Activated T-cell treated with anti-CD3 and anti-CD28 coated beads for 48 hours (primary cell): Measurements from ENCODE around the gene TOM1L2.
A peak's percentile ranks its signal among the peaks of the same experiment; 100 is the strongest.

ENCODE experiments used
- DNase-seq: peaks from one replicate; pipeline ENCODE4 v3.0.0-alpha.2; 2020; ENCODE audit warnings: low read depth

Gene TOM1L2

DNA sequence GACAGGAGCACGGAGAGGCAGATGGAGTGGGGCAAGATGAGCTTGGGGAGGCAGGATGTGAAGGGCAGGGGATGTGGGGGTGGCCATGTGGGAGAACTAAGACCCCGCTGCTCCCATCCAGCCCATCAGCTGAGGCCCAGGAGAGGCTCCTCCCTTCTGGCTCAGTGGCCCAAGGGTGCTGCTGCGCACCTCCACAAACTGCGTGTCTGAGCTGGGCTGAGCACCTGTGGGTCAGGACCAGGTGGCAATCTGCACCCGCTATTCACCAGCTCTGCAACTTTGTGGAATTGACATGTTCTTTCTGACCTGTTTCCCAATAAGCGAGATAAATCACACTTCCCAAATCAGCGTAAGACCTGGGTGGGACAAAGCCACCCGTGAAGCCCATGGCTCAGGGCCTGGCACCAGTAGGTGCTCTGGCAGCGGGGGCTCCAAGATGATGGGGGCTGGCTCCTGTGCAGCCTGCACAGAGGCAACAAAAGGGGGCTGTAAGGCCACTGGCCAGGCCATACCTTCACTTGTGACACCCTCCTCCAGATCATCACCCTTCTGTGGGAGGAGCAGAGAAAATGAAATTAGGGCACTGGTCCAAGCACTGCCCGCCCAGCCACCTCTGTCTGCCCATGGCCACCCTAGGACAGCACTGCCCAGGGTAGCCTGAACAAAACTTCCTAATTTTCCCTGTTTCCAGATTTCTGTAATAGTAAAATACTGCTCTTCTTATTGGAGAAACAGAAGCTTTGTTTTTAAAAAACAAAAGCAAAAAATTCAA lies 123.7 kb downstream of the TOM1L2 start:
- DNase-seq, result no peak

DNA sequence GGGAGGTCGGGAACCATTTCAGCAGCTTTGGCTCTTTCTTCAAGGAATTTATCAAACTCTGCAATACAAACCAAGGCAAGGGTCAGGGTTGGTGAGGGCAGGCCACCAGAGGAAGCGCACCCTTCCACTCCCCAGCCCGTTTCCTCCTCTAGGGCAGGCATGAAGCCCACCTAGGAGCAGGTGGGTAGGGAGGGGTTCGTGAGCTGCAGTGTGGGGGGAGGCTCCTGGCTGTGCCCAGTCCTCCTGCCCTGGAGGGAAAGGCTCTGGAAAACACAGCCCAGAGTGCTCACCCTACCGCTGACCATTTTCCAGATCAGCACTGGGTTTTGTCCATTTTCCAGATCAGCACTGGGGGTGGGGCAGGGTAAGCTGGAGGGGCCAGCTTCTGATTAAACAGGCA lies 124.5 kb downstream of the TOM1L2 start:
- no peak for DNase-seq

DNA sequence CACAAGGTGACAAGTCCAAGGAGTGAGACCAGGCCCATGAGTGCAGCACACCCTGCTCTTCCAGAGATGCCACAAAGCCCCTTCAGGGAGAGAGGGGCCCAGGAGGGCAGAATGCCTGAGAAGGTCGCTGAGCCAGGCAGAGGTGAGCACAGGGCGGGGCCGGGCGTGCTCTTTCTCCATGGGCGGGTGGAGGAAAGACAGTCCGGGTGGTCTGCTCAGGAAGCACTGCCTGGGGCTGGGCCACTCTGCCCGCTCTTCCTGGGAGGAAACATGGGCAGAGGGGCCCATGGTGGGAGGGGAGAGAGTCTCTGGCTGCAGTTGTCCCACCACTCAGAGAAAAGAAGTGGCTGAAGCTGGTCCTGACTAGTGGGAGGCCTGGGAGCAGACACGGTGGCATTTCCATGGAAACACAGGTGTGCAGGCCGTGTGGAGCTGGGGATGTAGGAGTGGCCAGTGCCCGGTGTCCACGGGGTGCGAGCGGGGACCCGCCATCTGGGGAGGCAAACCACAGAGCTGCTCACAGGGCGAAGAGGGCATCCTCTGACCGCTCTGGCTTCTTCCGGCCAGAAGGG lies 125.0 kb downstream of the TOM1L2 start:
- DNase-seq, result no peak

DNA sequence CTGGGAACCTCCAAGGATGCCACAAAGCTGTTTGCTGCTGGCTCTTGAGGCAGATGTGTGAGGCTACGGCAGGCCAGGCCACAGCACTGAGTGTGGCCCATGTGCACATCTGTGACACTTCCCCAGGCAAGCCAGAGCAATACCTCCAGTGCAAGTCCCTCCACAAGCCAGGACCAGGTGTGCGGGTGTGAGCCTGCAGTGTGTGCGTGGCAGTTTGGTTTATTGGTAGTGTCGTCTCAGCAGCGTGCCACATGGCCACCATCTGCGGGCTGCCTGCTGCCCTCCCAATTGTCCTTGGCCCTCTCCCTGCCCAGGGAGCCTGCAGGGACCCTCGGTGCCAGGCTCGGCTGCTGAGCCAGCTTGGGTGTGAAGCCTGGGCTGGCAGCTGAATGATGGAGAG lies 125.6 kb downstream of the TOM1L2 start:
- no peak for DNase-seq

DNA sequence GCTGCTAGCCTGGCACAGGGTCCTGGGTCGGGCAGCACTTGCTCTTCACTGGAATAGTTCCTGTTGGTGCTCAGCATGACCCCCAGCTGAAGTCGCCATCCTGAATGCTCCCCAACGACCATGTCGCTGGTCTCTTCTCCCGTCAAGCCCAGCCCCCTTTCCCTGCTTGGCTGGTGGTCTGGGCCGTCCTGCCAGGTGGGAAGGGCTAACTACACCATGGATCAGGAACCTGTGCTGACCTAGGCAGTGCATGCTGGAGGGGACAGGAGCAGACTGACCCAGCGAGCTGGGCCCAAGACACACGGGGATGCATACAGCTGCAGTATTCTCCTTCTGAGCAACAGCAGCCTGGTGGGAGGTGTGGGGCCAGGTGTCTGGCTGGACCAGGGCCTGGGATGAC lies 126.2 kb downstream of the TOM1L2 start:
- no peak for DNase-seq

DNA sequence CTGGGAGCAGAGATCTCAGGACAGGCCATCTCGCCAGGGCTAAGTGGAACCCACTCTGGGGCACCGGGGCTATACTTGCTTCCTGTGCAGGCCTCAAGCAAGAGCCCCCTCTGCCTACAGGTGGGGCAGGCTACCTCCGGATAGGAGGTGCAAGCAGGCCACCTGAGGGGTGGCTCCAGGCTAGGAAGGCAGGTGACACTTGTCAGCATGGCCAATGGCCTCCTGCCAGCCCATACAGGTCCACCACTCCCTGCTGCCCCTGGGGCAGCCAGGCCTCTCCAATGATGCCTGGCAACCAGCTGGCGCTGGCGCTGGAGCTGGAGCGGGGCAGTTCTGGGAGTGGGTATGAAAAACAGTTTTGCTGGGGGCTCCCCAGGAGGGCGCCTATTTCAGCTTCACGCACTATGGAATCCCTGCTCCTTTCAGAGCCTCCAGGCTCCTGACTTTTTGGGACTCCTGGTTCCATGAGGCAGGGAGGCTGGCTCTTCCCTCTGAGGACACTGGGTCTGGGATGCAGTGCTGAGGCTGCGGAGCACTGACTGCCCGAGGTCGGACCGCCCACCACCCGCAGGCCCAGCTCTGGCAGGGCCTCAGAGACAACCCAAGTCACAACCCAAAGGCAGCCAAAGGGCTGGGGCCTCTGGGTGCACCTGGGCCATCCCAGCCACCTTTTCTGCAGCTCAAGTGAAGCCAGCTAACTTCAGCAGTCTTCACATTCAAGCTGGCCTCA lies 127.0 kb downstream of the TOM1L2 start:
- no peak for DNase-seq

DNA sequence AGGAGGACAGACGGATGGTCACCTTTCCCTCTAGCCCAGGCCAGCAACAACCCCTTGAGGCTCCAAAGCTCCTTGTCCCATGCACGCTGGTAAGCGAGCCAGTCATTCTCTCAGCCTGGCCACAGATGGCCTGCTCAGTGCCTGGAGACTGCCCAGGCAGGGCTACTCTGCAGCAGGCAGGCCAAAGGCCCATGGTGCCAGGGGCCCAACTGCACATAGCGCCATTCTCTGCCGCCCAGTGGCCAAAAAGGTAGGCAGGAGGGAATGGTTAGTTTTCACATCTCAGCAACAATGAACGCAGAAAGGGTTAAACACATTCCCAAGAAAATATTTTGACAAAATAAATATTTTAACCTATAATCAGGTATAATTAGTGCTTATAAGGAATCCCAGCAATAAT lies 127.7 kb downstream of the TOM1L2 start:
- no peak for DNase-seq

DNA sequence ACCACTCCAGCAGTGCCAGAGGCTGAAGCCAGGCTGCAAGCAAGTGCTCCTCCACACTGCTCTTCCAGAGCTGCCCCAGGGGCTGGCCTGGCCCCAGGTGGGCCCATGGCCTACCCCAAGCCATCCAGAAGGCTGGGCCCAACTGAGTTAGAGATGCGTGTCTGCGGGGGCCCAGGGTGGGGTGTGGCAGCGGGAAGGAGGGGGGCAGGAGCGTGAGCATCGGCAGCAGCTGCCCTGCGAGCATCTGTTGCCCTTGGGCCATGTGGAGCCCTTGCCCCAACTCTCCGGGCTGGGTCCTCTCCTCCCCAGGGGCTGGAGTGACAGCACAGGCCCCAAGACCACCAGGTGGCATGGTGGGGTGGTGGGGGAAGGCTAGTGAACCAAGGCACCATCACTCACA lies 128.1 kb downstream of the TOM1L2 start:
- DNase-seq, result no peak

DNA sequence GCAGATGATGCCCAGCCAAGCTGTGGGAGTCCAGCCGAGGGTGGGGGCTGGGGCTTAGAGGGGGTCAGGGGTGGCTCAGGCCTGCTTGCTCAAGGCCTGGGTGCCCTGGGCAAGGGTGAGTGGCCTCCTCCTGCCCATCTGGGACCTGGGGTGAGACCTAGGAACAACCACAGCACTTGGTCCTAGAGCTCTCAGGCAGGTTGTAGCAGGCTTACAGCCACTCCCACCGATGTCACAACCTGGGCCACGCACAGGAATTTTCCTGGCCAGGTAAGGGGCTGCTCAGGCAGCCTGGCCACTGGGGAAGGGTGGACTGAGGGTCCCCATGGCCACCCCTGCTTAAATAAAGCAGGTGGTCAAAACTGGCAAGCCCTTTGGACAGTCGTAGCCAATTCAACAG lies 129.1 kb downstream of the TOM1L2 start:
- DNase-seq, result no peak

DNA sequence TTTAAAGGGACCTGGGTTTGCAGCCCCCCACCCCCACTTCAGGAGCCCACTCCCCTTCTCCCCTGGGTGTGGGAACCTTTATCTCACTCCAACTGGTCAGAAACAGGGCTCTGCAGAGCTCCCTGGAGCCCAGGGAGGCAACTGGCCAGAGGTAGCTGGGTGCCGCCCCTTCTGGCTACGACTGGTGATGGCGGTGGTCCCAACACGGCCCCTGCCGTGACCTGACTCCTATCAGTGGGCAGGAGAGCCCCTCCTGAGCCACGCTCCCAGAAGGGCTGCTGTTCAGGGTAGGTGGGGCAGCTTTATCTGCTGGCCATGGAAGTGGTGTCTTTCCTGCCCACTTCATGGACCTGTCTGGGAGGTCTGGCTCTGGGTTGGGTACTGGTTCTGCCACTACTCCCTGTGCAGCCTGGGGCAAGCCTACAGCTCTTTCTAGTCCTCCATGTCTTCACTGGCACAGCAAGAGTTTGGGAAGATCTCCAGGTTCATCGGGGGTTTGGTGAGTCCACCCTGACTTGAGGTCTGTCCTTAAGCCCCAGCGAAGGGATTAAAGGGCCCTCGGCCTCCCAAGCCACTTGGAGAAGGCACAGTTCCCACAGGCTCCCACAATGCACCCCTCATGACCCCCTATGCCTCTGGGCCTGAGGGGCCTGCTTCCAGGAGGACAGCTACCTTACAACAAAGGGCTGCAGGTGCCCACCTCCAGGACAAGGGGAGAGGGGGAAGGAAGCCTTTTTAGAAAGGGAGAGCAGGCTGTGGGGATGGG lies 129.9 kb downstream of the TOM1L2 start:
- no peak for DNase-seq

DNA sequence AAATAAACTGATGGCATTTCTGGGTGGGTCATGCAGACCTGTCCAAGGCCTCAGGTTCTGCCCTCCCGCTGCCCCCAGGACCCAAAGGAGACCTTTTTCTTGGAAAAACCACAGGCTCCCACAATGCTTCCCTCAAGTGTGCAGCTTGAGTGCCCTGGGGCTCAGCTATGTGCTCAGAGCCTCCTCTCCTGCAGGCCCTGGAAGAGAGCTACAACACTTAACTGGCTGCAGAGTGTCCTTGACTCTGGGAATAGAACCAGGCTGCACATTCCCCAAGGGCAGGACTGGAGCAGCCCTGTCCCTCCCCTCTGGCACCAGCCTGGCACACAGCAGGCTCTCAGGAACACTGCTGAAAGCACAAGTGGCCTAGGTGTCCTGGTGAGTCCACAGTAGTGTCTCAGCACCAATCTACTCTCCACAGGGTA lies 130.6 kb downstream of the TOM1L2 start:
- DNase-seq, result no peak

DNA sequence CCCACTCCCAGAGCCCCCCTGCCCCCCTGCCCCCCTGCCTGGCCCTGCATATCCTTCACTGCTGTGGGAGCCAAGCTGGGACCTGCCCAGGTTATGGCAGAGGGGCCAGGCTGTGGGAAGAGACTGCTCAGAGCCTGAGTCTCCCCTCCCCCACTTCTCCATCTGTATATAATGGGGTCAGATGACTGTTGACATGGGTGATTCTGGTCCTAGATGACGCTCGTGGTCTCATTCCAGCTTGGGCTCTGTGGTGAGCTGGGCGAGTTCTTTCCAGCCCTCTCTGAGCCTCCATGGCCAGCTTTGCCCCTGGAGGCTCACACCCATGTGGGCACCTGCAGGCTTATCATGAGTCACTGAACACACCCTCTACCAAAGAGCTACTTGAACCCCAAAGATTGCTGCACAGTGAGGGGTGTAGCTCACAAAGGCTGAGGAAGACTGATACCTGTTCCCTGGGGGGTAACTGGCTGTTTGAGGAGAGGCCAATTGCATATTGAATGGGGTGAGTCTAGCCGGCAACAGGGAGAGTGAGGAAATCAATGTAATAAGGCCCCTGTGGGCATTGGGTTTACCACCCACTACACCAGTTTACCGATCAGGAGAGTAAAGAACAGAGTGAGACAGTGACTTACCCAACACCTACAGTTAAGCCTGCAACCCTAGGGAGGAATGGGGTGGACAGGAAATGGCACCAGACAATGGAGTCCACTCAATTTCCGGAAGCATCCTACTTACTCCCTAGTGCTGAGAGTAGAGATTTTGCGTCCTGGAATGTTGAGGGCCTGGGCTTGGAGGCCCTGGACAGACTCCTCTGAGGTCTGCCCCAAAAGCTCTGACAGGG lies 131.2 kb downstream of the TOM1L2 start:
- no peak for DNase-seq

DNA sequence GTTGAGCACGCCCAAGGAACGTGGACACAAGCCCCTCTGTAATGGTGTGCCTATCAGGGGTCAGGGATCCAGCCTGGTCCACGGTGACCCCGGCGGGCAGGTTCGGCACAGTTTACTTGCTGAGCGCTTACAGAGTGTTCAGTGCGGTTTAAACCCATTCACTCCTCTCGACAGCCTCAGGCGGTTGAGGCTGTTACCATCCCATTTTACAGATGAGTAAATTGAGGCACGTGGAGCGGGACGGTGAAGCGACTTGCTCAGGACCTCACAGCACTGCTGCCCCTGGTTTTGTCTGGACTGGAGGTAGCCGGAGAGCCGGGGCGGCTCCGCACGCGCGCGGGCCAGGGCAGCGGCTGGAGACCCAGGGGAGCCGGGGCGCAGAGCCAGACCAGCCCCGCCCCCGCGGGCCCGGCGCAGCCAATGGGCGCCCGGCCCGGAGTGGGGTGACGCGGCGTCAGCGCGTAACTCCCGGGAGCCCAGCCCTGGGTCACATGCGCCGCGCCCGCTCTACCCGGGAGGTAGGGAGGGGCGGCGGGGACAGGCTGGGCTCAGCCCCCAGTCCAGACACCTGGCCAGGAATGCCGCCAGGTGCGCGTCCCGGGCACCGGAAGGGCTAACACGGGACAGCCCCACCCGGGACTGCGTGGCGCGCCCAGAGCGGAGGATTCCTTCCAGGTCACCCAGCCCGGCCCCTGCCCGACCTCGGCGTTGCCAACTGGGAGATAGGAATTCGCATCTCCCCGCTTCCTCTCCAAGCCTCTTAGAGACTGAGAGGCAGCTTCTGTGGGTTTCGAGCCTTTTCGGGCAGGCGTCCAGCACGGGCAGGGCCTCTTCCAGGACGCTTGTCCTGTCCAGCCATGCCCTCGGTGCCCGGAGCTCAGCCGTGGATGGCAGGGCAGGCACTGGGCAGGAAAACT lies 132.2 kb downstream of the TOM1L2 start:
- peak; percentile 86 for DNase-seq

DNA sequence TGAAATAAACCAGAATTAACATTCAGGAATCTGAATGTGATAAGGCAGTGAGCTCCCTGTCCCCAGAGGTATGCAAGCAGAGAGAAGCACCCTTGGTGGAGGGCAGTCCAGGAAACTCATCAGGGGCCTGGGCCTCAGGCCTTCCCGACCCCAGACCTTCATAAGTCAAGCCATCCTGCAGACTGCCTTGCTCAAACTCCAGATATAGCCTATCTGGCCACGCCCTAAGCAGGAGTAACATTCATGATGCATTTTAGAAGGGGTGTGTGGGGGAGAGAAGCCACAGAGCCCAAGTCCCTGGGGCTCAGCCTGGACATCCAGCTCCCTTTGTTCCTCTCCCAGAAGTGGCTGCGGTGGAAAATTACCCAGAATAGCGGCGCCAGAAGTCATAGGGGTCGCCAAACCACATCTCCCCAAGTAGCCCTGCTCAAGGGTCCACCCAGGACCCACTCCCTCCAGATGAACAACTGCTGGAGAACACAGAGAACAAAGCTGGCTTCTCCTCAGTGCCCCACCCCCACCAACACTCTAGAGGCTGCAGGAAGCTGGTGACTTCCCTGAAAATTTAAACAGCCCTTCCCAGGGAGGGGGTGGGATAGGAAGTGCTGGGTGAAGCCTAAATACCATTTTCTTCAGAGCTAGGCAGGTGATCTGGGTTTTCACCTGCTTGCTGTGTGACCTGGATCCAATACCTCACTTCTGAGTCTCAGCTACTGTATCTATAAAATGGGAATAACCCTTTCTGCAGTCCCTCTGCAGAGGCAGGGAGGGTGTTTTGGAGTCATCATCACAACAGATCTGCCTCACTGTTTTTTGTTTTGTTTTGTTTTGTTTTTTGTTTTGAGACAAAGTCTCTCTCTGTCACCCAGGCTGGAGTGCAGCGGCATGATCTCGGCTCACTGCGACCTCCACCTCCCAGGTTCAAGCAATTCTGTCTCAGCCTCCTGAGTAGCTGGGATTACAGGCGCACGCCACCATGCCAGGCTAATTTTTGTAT lies 133.9 kb downstream of the TOM1L2 start:
- no peak for DNase-seq

DNA sequence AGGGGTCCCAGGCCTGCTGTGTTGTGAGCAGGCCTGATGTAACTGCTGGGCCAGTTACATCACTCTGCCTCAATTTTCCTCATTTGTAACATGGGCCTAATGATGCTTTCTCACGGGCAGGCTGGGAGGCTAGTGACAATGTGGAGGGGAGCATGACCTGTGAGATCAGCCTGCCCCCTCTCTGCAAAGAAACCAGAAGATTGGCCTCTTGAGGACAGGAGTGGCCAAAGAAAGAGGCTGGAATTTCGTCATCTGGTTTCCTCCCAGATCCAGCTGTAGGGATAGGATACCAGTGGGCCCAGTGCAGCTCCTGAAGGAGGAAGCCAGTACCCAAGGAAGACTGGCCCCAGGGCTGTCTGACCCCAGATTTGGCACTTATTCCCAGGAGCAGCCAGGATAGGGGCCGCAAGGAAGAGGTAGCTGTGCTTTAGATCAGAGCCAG lies 134.8 kb downstream of the TOM1L2 start:
- no peak for DNase-seq

DNA sequence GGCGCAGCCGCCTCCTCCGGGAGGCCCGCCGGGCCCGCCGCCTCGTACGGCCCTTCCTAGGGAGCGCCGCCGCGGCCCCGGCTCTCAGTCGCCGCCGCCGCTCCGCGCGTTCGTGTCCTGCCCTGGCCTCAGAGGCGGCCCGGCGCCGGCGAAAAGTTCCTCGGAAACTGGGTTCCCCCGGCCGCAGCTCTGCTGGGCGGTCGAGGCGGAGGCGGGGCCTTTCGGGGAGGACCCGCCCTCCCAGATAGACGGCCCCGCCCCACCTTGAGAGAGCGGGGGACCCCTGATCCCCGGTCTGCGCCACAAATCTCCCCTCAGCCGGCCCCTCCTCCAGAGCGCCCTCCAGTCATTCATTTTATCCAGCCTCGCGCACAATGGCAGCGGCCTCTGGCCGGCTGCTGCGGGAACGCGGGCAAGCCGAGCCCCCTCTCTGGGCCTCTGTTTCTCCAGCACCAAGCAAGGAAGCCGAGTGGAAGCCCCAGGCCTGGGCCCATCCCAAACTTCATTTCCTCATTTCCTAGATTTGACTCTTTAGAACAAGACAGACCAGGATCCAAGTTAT lies 135.3 kb downstream of the TOM1L2 start, which contains the start of gene SREBF1:
Gene SREBF1 (minus strand): TSS at position 169 of the 562 bp plus-strand sequence. CDS start 169 bp downstream, outside the sequence.
- DNase-seq, result peak; percentile 71

DNA sequence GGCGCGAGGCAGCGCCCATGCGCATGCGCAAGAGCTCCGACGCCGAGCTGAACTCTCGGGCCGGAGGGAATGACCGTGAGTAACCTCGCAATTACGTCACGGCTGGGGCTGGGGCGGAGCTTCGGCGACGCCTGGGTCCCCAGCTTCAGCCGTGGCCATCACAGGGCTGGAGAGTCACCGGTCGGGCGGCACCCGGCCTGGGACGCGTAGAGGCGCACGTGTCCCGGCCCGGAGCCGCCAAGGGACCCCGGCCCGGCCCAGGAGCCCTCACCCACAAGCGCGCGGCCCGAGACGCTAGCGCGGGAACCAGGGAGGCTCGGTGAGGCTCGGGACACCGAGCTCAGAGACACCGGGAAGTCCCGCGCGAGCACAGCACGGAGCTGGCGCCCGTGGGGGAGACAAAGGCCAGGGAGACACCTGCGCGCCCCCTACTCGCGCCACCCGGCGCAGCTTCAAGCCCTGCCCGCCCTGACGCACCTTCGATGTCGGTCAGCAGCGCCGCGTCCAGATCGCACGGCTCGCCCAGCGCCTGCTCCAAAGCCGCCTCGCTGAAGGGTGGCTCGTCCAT lies 135.9 kb downstream of the TOM1L2 start:
- peak; percentile 98 for DNase-seq
